ENCODE data around the gene CEP152.

DNA sequence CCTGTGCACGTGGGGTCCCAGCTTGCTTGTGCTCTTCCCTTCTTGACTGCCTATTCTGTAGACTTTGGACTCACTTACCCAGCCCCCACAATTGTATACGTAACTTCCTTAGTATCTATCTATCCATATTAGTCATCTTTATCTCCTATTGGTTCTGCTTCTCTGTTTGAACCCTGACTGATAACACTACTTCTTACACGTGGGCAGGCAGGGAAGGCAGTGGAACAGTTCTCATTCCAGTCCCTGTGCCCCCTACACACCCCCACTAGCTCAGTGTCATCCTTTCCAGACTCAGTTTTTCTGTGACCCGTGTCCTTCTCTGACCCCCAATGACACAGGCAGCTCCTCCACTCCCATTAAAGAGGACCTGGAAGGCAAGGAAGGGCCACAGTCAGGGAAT, 91.2 kb downstream of the CEP152 start:
- TF ChIP-seq FOXA1 (IDR thresholded peaks at IDR 0.05) (no peak), JUND (IDR thresholded peaks at IDR 0.05) (no peak), SP1 (IDR thresholded peaks at IDR 0.05) (no peak), GABPA (IDR thresholded peaks at IDR 0.05 in 1 of 2, conservative IDR thresholded peaks at IDR 0.05 in 1 of 2) (no peak), EGR1 (IDR thresholded peaks at IDR 0.05; ENCODE audit: low read depth in 2 of 2) (no peak), RAD21 (IDR thresholded peaks at IDR 0.05) (no peak), HNF4A (conservative IDR thresholded peaks at IDR 0.05) (no peak), HNF4G (IDR thresholded peaks at IDR 0.05) (no peak)
- TF ChIP-seq, protein P1, sequence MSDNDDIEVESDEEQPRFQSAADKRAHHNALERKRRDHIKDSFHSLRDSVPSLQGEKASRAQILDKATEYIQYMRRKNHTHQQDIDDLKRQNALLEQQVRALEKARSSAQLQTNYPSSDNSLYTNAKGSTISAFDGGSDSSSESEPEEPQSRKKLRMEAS (IDR thresholded peaks at IDR 0.05): no peak
- TF ChIP-seq, protein P2, sequence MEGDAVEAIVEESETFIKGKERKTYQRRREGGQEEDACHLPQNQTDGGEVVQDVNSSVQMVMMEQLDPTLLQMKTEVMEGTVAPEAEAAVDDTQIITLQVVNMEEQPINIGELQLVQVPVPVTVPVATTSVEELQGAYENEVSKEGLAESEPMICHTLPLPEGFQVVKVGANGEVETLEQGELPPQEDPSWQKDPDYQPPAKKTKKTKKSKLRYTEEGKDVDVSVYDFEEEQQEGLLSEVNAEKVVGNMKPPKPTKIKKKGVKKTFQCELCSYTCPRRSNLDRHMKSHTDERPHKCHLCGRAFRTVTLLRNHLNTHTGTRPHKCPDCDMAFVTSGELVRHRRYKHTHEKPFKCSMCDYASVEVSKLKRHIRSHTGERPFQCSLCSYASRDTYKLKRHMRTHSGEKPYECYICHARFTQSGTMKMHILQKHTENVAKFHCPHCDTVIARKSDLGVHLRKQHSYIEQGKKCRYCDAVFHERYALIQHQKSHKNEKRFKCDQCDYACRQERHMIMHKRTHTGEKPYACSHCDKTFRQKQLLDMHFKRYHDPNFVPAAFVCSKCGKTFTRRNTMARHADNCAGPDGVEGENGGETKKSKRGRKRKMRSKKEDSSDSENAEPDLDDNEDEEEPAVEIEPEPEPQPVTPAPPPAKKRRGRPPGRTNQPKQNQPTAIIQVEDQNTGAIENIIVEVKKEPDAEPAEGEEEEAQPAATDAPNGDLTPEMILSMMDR (IDR thresholded peaks at IDR 0.05; ENCODE audit: low read depth, low read length, missing input control): no peak
- TF ChIP-seq, protein P3, sequence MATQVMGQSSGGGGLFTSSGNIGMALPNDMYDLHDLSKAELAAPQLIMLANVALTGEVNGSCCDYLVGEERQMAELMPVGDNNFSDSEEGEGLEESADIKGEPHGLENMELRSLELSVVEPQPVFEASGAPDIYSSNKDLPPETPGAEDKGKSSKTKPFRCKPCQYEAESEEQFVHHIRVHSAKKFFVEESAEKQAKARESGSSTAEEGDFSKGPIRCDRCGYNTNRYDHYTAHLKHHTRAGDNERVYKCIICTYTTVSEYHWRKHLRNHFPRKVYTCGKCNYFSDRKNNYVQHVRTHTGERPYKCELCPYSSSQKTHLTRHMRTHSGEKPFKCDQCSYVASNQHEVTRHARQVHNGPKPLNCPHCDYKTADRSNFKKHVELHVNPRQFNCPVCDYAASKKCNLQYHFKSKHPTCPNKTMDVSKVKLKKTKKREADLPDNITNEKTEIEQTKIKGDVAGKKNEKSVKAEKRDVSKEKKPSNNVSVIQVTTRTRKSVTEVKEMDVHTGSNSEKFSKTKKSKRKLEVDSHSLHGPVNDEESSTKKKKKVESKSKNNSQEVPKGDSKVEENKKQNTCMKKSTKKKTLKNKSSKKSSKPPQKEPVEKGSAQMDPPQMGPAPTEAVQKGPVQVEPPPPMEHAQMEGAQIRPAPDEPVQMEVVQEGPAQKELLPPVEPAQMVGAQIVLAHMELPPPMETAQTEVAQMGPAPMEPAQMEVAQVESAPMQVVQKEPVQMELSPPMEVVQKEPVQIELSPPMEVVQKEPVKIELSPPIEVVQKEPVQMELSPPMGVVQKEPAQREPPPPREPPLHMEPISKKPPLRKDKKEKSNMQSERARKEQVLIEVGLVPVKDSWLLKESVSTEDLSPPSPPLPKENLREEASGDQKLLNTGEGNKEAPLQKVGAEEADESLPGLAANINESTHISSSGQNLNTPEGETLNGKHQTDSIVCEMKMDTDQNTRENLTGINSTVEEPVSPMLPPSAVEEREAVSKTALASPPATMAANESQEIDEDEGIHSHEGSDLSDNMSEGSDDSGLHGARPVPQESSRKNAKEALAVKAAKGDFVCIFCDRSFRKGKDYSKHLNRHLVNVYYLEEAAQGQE (IDR thresholded peaks at IDR 0.05): no peak
- TF ChIP-seq, protein P4, sequence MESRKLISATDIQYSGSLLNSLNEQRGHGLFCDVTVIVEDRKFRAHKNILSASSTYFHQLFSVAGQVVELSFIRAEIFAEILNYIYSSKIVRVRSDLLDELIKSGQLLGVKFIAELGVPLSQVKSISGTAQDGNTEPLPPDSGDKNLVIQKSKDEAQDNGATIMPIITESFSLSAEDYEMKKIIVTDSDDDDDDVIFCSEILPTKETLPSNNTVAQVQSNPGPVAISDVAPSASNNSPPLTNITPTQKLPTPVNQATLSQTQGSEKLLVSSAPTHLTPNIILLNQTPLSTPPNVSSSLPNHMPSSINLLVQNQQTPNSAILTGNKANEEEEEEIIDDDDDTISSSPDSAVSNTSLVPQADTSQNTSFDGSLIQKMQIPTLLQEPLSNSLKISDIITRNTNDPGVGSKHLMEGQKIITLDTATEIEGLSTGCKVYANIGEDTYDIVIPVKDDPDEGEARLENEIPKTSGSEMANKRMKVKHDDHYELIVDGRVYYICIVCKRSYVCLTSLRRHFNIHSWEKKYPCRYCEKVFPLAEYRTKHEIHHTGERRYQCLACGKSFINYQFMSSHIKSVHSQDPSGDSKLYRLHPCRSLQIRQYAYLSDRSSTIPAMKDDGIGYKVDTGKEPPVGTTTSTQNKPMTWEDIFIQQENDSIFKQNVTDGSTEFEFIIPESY (IDR thresholded peaks at IDR 0.05): no peak
